SK-N-MC (cell line): Measurements from ENCODE around the gene C20orf144.
A peak's percentile ranks its signal among the peaks of the same experiment; 100 is the strongest.

Experiments used
- DNase-seq: peaks from one replicate; pipeline ENCODE4 v3.0.0-alpha.2; 2011; ENCODE audit warnings: low read depth, low spot score
- H3K27ac ChIP-seq: fragments of 200-600 bp; sonication (generic); 2 replicates; pipeline ENCODE4 v1.5.1; 2016; ENCODE audit warnings: mixed run types
- H3K36me3 ChIP-seq: fragments of 200-600 bp; sonication (generic); 2 replicates; pipeline ENCODE4 v1.6.1; 2017; ENCODE audit warnings: antibody characterized with exemption, low read length, mixed read lengths; ENCODE audit not compliant: insufficient read depth
- H3K4me3 ChIP-seq: fragments of 200-600 bp; sonication (generic); 2 replicates; pipeline ENCODE4 v1.5.1; 2016
- H3K9ac ChIP-seq: fragments of 200-600 bp; sonication (generic); 2 replicates; pipeline ENCODE4 v1.8.0; 2017; ENCODE audit warnings: mixed run types, mixed read lengths; ENCODE audit not compliant: insufficient read length
- H3K9me3 ChIP-seq: fragments of 200-600 bp; sonication (generic); 2 replicates; pipeline ENCODE4 v1.6.1; 2017; ENCODE audit warnings: low read depth, mild to moderate bottlenecking, antibody characterized with exemption, low read length, moderate library complexity, mixed read lengths
- EZH2 ChIP-seq: fragments of 200-600 bp; sonication (generic); IDR thresholded peaks from one replicate; pipeline ENCODE4 v1.6.1; 2017; ENCODE audit warnings: antibody characterized with exemption
- FOXP2 ChIP-seq: optimal IDR thresholded peaks from 2 replicates; pipeline ENCODE3; 2011; ENCODE audit warnings: mild to moderate bottlenecking, moderate library complexity; ENCODE audit not compliant: insufficient read depth; ENCODE audit errors: extremely low read length, control extremely low read depth
- POLR2AphosphoS5 ChIP-seq: IDR thresholded peaks from 2 replicates; pipeline ENCODE4 v1.6.1; 2012; ENCODE audit warnings: mild to moderate bottlenecking, low read depth, low read length, borderline replicate concordance

The C20orf144 gene

DNA sequence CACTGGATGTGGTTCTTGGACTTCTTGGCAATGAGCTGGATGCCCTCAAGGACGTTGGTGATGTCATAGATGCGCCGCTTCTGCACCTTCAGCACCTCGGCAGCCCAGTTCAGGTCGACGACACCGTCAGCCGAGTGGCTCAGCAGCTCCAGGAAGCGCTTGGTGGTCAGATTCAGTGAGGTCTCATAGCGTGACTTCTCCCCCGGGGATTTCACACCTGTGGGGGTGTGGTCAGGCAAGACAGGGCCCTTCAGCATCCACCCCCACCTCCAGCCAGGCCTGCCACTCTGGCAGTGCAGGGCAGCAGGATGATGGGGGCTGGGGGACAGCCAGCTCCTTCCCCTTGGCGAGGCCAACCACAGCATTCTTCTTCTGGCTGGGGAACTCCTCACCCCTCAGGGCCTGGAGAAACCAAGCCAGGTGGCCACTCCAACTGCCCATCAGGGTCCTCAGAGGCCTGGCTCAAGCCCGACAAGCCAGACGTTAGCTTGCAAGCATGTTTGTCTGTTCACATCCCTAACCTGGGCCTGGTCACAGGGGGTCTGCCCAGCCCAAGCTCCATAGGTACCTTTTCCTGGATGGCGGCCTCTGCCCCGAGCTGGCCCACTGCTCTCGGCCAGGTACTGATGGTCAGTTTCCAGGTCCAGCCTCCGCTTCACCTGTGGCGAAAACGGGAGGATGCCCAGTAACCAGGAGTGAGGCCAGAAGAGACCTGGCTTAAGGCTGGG is 17.8 kb downstream of the C20orf144 start:
- Histone ChIP-seq H3K9me3 (no peaks in the 10 kb centered on the region), H3K4me3 (no peak overlapping the region), H3K36me3 (peaks cover 34% of the 10 kb centered on the region), H3K27ac (no peak overlapping the region), H3K9ac (no peak overlapping the region)
- no peak for DNase-seq
- no peak for TF ChIP-seq FOXP2
- TF ChIP-seq EZH2, result no peak
- TF ChIP-seq POLR2AphosphoS5, result no peak; the same call in 1 of the 2 replicates

- TF ChIP-seq POLR2AphosphoS5 (no peak), EZH2 (no peak), FOXP2 (no peak)
- Histone ChIP-seq H3K4me3 (no peak overlapping the region), H3K36me3 (peaks cover 34% of the 10 kb centered on the region), H3K27ac (peak overlapping the region; percentile 42), H3K9me3 (no peaks in the 10 kb centered on the region), H3K9ac (no peak overlapping the region)
- DNase-seq, result no peak
These were observed 18.6 kb downstream of the C20orf144 start for GRCh38 chr20:33680686-33681085.

DNA sequence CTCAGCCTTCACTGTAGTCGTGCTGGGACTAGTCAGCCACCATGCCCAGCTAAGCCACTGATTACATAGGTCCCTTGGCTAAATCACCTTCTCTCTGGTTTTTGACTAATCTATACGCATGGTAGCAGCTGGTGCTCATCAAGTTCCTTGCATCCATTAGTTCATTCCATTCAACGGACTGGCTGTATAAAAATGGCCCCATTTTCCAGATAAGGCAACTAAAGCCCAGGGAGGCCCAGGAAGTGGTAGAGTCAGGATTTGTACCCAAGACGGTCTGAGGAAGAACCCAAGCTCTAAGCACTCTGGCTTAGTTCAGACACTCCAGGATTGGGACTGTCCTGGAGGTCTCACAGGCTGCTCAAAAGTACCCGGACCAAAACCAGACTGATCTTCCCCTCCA is 19.2 kb downstream of the C20orf144 start:
- Histone ChIP-seq H3K9me3 (no peaks in the 10 kb centered on the region), H3K4me3 (no peak overlapping the region), H3K36me3 (peaks cover 34% of the 10 kb centered on the region), H3K9ac (no peak overlapping the region), H3K27ac (no peak overlapping the region)
- TF ChIP-seq POLR2AphosphoS5, result no peak
- no peak for TF ChIP-seq EZH2
- TF ChIP-seq FOXP2, result no peak
- no peak for DNase-seq

- Histone ChIP-seq H3K9ac (no peak overlapping the region), H3K27ac (no peak overlapping the region), H3K4me3 (no peak overlapping the region), H3K36me3 (peaks cover 34% of the 10 kb centered on the region), H3K9me3 (no peaks in the 10 kb centered on the region)
- no peak for DNase-seq
- TF ChIP-seq POLR2AphosphoS5 (no peak), EZH2 (no peak), FOXP2 (no peak)
These were observed 19.7 kb downstream of the C20orf144 start for GRCh38 chr20:33681728-33682353.

- peak overlapping the region; percentile 33 for H3K27ac ChIP-seq
These were observed 22.6 kb downstream of the C20orf144 start for GRCh38 chr20:33684533-33685327.

GRCh38 chr20:33685328-33686099 is 23.4 kb downstream of the C20orf144 start:
- Histone ChIP-seq H3K4me3 (peak overlapping the region; percentile 86), H3K9ac (peak overlapping the region; percentile 72), H3K9me3 (no peaks in the 10 kb centered on the region), H3K27ac (no peak overlapping the region), H3K36me3 (peaks cover 4% of the 10 kb centered on the region; the same call in 1 of the 2 replicates)
- DNase-seq, result no peak
- TF ChIP-seq POLR2AphosphoS5 (no peak; the same call in 1 of the 2 replicates), EZH2 (no peak), FOXP2 (no peak)

More at GRCh38 chr20:33684533-33685327, 22.6 kb downstream of the C20orf144 start:
- Histone ChIP-seq H3K36me3 (peaks cover 12% of the 10 kb centered on the region; the same call in 1 of the 2 replicates), H3K9ac (peak overlapping the region; percentile 72), H3K9me3 (no peaks in the 10 kb centered on the region), H3K4me3 (peak overlapping the region; percentile 86)
- peak; percentile 62 for TF ChIP-seq FOXP2
- no peak for TF ChIP-seq EZH2
- peak; percentile 30; the same call in 1 of the 2 replicates for TF ChIP-seq POLR2AphosphoS5
- DNase-seq, result no peak

GRCh38 chr20:33686100-33686983 is 24.2 kb downstream of the C20orf144 start, which contains the start of gene E2F1:
TSS of gene E2F1 (minus strand) at chr20:33686385. CDS start at chr20:33686264, 121 bp downstream.
- H3K4me3 ChIP-seq, result peak within 1 kb of the TSS; percentile 86
- H3K27ac ChIP-seq, result no peak within 1 kb of the TSS
- DNase-seq, result no peak
- no peaks in the 10 kb centered on the region for H3K9me3 ChIP-seq
- peak within 1 kb of the TSS; percentile 72 for H3K9ac ChIP-seq
- 0 out of 2 replicates have a peak, but pooled peaks cover 3% of the 10 kb centered on the region for H3K36me3 ChIP-seq
- TF ChIP-seq FOXP2 (no peak), POLR2AphosphoS5 (peak; percentile 54; the same call in 1 of the 2 replicates), EZH2 (no peak)
